ENCODE results near the gene TNS1.

GRCh38 chr2:217875138-217875537 lies 127.7 kb downstream of the TNS1 start:
- TF ChIP-seq CTCF (conservative IDR thresholded peaks at IDR 0.05; ENCODE audit: low read length): no peak
- TF ChIP-seq EZH2phosphoT487 (IDR thresholded peaks at IDR 0.05; ENCODE audit: borderline replicate concordance): no peak

All from Loucy (cell line).